Activated CD4-positive, alpha-beta T cell treated with anti-CD3 and anti-CD28 coated beads, Interleukin-2, amount 10 ng/mL, durations not matched to agents 24 days and 14 days (primary cell): ENCODE measurements around the gene SLC18A3. TPM values are rescaled to one million over a fixed set of nuclear protein-coding genes. Genes with fewer than 3 reads are reported as not detected.

ENCODE experiments used
- DNase-seq: peaks from one replicate; pipeline ENCODE4 v3.0.0; 2022
- H3K27ac Mint-ChIP-seq: one replicate; pipeline ENCODE4 v1.8.0; 2022; ENCODE audit warnings: mild to moderate bottlenecking, mixed read lengths
- H3K27me3 Mint-ChIP-seq: one replicate; pipeline ENCODE4 v1.8.0; 2022; ENCODE audit warnings: mixed read lengths
- H3K36me3 Mint-ChIP-seq: one replicate; pipeline ENCODE4 v1.8.0; 2022; ENCODE audit warnings: low read depth, mild to moderate bottlenecking, mixed read lengths
- H3K4me1 Mint-ChIP-seq: one replicate; pipeline ENCODE4 v1.8.0; 2021; ENCODE audit warnings: mixed read lengths
- H3K4me3 Mint-ChIP-seq: one replicate; pipeline ENCODE4 v1.8.0; 2022; ENCODE audit warnings: mild to moderate bottlenecking, moderate library complexity, mixed read lengths
- H3K9me3 Mint-ChIP-seq: one replicate; pipeline ENCODE4 v1.8.0; 2021; ENCODE audit warnings: mixed read lengths
- intact Hi-C: fragments of 100-400 bp; cut with micrococcal nuclease; formaldehyde crosslinking; loops from one replicate; pipeline ENCODE4 v1.15.1; 2023
- total RNA-seq: library from RNA; stranded (reverse); gene quantifications from 2 replicates; pipeline ENCODE4 v1.2.3, GENCODE V29; 2022

The SLC18A3 gene
- total RNA-seq, 1 donor from 2014 or later: not detected

GRCh38 chr10:49651039-49651835 is 41.1 kb downstream of the SLC18A3 start:
- H3K27me3 Mint-ChIP-seq: peaks cover 5% of the 10 kb centered on the region
- intact Hi-C loops: no loop called here
- no peak overlapping the region for H3K4me3 Mint-ChIP-seq
- peaks cover 16% of the 10 kb centered on the region for H3K4me1 Mint-ChIP-seq
- DNase-seq: no peak
- H3K36me3 Mint-ChIP-seq: no peaks in the 10 kb centered on the region
- H3K9me3 Mint-ChIP-seq: no peaks in the 10 kb centered on the region
- H3K27ac Mint-ChIP-seq: no peak overlapping the region

- DNase-seq: no peak
- Mint-ChIP-seq H3K36me3 (no peaks in the 10 kb centered on the region), H3K4me3 (no peak overlapping the region), H3K27me3 (peaks cover 5% of the 10 kb centered on the region), H3K9me3 (no peaks in the 10 kb centered on the region), H3K4me1 (peaks cover 16% of the 10 kb centered on the region), H3K27ac (no peak overlapping the region)
- intact Hi-C loops: no loop called here
Measured at GRCh38 chr10:49651917-49652316, 41.8 kb downstream of the SLC18A3 start.

DNA sequence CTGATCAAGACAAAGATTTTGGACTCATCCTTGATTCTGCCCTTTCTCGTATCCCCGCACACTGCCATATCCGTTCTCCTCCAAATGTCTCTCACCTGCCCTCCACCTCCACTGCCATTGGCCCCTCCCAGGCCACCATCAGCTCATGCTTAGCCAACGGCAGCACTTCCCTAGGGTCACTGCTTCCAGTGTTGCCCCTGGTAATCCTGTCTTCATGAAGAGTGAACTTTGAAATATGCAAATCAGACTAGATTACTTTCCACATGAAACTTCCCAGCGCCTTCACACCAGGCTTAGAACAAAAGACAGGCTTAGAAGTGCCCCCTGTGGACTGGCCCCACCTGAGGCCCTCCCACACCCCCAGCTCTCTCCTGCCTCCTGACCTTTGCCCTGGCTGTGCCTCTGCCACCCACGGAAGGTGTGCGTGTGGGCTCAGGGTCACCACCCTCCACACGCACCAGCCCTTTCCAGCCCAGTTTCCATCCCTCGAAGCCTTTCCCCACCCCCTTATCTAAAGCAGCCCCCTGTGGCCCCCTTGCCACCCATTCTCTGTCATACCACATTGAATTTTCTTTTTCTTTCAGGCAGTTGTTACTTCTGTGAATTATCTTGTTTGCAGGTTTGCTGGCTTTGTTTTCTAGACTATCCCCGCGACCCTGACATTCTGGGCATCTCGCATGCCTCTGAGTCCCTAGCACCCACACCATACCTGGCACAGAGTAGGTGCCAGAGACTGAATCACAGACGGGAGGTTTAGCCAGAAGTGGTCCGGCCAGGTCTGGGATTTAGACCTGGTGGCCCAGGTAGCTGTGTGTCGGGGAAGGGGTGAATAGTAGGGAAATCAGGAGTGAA is 42.5 kb downstream of the SLC18A3 start:
- Mint-ChIP-seq H3K27me3 (peaks cover under 1% of the 10 kb centered on the region), H3K4me3 (no peak overlapping the region), H3K27ac (no peak overlapping the region), H3K9me3 (no peaks in the 10 kb centered on the region), H3K4me1 (peaks cover 15% of the 10 kb centered on the region), H3K36me3 (no peaks in the 10 kb centered on the region)
- DNase-seq: peak; percentile 41
- intact Hi-C loops: no loop called here

DNA sequence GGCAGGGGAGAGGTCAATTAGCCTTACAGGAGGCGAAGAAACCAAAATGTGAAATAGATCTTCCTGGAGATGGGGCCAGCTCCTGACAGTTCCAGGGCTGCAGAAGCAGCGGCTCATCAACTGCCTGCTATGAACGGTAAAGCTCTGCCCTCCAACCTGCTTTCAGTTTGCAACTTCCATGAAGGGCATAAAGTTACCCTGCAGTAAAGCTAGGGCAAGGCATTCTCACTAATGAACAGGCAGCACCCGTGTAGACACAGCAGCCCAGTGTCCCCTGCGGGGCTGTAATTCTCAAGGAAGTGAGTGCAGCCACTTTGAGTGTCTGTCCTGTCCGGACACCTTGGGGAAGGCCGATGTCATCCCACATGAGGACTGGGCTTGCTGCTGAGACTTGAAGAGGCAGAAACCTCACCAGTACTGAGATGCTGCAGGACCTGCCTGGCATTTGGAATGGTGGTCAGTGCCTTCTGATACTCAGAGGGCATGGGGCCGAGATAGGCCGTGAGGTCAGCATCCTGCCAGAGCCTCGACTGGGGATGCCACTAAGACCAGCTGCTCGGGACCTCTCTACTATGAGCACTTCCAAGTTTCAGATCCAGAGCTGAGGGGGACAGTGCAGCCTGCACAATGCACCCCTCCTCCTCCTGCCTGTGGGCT is 43.3 kb downstream of the SLC18A3 start:
- Mint-ChIP-seq H3K4me3 (no peak overlapping the region), H3K27me3 (no peaks in the 10 kb centered on the region), H3K4me1 (peaks cover 12% of the 10 kb centered on the region), H3K27ac (no peak overlapping the region), H3K9me3 (no peaks in the 10 kb centered on the region), H3K36me3 (no peaks in the 10 kb centered on the region)
- peak; percentile 47 for DNase-seq
- intact Hi-C loops: no loop called here

DNA sequence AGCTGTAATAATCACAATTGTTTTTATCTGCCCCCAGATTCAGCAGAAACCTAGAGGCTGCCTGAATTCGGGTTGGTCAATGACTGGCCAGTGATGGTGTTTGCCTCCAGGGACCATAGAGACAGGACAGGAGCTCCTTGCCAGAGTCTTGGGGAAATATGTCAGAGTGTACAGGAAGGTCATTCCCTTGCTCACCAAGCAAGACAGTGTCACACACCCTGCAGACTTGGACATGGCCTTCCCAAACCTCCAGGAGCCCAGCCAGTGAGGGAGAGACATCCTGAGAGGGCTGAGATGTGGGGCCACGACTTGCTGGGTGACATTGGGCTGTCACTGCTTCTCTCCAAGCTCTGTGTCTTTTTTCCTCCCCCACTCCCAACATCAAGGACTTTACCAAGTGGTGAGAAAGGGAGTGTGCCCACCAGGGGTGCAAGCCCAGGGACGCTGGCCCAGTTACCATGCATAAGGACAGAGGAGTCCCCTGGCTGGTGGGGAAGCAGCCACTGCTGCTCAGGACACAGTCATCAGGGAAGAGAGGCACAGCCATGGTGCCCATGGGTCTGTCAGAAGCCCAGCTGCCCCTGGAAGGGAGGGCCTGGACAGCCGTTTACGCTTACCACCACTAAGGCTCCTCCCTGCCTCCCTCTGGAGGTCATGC is 44.1 kb downstream of the SLC18A3 start:
- no peak overlapping the region for H3K27ac Mint-ChIP-seq
- H3K4me3 Mint-ChIP-seq: no peak overlapping the region
- DNase-seq: peak; percentile 48
- no peaks in the 10 kb centered on the region for H3K27me3 Mint-ChIP-seq
- peaks cover 5% of the 10 kb centered on the region for H3K4me1 Mint-ChIP-seq
- intact Hi-C loops: no loop called here
- H3K36me3 Mint-ChIP-seq: no peaks in the 10 kb centered on the region
- H3K9me3 Mint-ChIP-seq: peaks cover 5% of the 10 kb centered on the region

DNA sequence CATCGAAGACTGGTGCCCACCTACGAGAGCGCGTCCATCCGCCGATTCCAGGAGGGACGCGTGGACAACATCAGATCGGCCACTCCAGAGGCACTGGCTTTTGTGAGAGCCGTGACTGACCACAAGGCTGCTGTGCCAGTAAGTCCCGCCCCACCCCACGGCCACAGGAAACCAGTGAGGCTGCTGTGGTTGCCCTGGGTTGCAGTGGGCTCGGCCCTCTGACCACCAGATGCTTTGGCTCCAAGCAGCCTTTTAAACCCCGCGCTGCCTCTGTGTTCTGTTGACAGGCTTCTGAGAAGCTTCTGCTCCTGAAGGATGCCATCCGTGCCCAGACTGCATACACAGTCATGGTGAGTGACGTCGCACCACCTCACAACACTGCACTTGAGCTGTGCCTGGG is 45.0 kb downstream of the SLC18A3 start:
- Mint-ChIP-seq H3K4me1 (no peaks in the 10 kb centered on the region), H3K27me3 (no peaks in the 10 kb centered on the region), H3K4me3 (no peak overlapping the region), H3K27ac (no peak overlapping the region), H3K9me3 (peaks cover 9% of the 10 kb centered on the region), H3K36me3 (no peaks in the 10 kb centered on the region)
- intact Hi-C loops: no loop called here
- no peak for DNase-seq

GRCh38 chr10:49656845-49657493 is 46.9 kb downstream of the SLC18A3 start:
- H3K4me1 Mint-ChIP-seq: no peaks in the 10 kb centered on the region
- intact Hi-C loops: no loop called here
- peaks cover 9% of the 10 kb centered on the region for H3K9me3 Mint-ChIP-seq
- H3K27me3 Mint-ChIP-seq: no peaks in the 10 kb centered on the region
- no peak overlapping the region for H3K4me3 Mint-ChIP-seq
- no peak for DNase-seq
- H3K36me3 Mint-ChIP-seq: no peaks in the 10 kb centered on the region
- no peak overlapping the region for H3K27ac Mint-ChIP-seq

DNA sequence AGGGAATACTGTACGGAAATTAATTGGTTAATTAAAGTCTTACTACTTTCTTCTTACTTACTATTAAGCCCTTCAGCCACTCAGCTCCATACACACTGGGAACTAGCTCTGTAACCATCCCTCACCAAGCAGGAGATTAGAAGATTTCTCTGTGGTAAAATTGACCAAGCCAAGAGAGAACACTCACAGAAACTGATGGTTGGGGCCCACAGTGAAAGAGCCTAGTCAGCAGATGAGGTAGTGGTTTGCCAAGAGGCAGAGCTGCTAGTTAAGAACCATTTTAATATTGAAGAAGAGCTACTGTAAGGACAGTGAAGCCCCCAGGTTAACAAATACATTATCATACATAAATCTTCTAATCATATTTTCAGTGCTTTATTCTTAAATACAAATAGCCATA is 47.5 kb downstream of the SLC18A3 start:
- H3K27ac Mint-ChIP-seq: no peak overlapping the region
- intact Hi-C loops: no loop called here
- peaks cover 9% of the 10 kb centered on the region for H3K9me3 Mint-ChIP-seq
- no peak for DNase-seq
- no peaks in the 10 kb centered on the region for H3K4me1 Mint-ChIP-seq
- H3K36me3 Mint-ChIP-seq: no peaks in the 10 kb centered on the region
- no peak overlapping the region for H3K4me3 Mint-ChIP-seq
- no peaks in the 10 kb centered on the region for H3K27me3 Mint-ChIP-seq

- no peak for DNase-seq
- H3K9me3 Mint-ChIP-seq: peaks cover 9% of the 10 kb centered on the region
- intact Hi-C loops: no loop called here
- H3K36me3 Mint-ChIP-seq: no peaks in the 10 kb centered on the region
- no peak overlapping the region for H3K27ac Mint-ChIP-seq
- H3K4me1 Mint-ChIP-seq: no peaks in the 10 kb centered on the region
- H3K27me3 Mint-ChIP-seq: no peaks in the 10 kb centered on the region
- H3K4me3 Mint-ChIP-seq: no peak overlapping the region
Measured at GRCh38 chr10:49661140-49661856, 51.2 kb downstream of the SLC18A3 start.

Other genes starting within 250 kb of the SLC18A3 start
- gene DRGX, start 214.2 kb upstream of the SLC18A3 start, total RNA-seq: 0.09 TPM in 1 of 2 replicates, not detected in the other
- gene ERCC6, start 71.2 kb upstream of the SLC18A3 start, total RNA-seq: 13.8 and 14.5 TPM in 2 replicates
- gene CHAT, start 3.7 kb downstream of the SLC18A3 start, total RNA-seq: 0.24 TPM in 1 of 2 replicates, not detected in the other
- gene C10orf53, start 69.3 kb downstream of the SLC18A3 start, total RNA-seq: not detected in 2 replicates
- 0.89 and 0.97 TPM in 2 replicates for gene OGDHL, start 152.0 kb downstream of the SLC18A3 start, total RNA-seq